ENCODE results near the gene LMTK3. TPM values are rescaled to one million over a fixed set of nuclear protein-coding genes. Genes with fewer than 3 reads are reported as not detected.

Gene LMTK3
- polyA plus RNA-seq, 1 of the 3 experiments (the other 2 are of a cell fraction), result 3.2 TPM

- Histone ChIP-seq H3K9me3 (no peaks in the 10 kb centered on the region), H3K27me3 (ENCODE audit: insufficient read depth) (no peaks in the 10 kb centered on the region), H3F3A (replicated peaks; ENCODE audit: insufficient read depth) (peaks cover 11% of the 10 kb centered on the region), H3K79me2 (ENCODE audit: insufficient read depth) (peaks cover 38% of the 10 kb centered on the region), H3K36me3 (replicated peaks in 1 of 2; ENCODE audit: control insufficient read depth in 1 of 2, insufficient read depth in 2 of 2, low read length in 1 of 2) (peaks cover 30% of the 10 kb centered on the region in 2 experiments), H3K4me2 (peak overlapping the region; percentile 68), H3K27ac (ENCODE audit: low read depth in 2 of 2, low read length in 1 of 2) (peak overlapping the region; percentile 95 to 97), H2AFZ (ENCODE audit: low read depth) (peak overlapping the region; percentile 78), H4K20me1 (ENCODE audit: insufficient read depth) (peaks cover 39% of the 10 kb centered on the region), H3K9me2 (no peaks in the 10 kb centered on the region), H3K4me3 (ENCODE audit: low read depth in 2 of 2, low read length in 1 of 2) (peak overlapping the region; percentile 77 to 86), H3K4me1 (ENCODE audit: control insufficient read depth in 1 of 2, insufficient read depth in 2 of 2, low read depth in 1 of 2, low read length in 1 of 2) (peaks cover 5 to 20% of the 10 kb centered on the region in 2 experiments; a peak in 3 of 4 replicates), H3K9ac (peak overlapping the region; percentile 97)
- POLR2A ChIA-PET, result no interaction called here
- DNase-seq, result peak; percentile 95
- TF ChIP-seq NRF1 (IDR thresholded peaks at IDR 0.05; ENCODE audit: low read depth, low read length), result peak; percentile 90
- TF ChIP-seq NFIC (IDR thresholded peaks at IDR 0.05; ENCODE audit: borderline replicate concordance), result no peak
- no peak for TF ChIP-seq YY1 (IDR thresholded peaks at IDR 0.05; ENCODE audit: low read depth)
- TF ChIP-seq TEAD4 (IDR thresholded peaks at IDR 0.05; ENCODE audit: borderline replicate concordance, insufficient read depth), result no peak
- TF ChIP-seq, protein P1, sequence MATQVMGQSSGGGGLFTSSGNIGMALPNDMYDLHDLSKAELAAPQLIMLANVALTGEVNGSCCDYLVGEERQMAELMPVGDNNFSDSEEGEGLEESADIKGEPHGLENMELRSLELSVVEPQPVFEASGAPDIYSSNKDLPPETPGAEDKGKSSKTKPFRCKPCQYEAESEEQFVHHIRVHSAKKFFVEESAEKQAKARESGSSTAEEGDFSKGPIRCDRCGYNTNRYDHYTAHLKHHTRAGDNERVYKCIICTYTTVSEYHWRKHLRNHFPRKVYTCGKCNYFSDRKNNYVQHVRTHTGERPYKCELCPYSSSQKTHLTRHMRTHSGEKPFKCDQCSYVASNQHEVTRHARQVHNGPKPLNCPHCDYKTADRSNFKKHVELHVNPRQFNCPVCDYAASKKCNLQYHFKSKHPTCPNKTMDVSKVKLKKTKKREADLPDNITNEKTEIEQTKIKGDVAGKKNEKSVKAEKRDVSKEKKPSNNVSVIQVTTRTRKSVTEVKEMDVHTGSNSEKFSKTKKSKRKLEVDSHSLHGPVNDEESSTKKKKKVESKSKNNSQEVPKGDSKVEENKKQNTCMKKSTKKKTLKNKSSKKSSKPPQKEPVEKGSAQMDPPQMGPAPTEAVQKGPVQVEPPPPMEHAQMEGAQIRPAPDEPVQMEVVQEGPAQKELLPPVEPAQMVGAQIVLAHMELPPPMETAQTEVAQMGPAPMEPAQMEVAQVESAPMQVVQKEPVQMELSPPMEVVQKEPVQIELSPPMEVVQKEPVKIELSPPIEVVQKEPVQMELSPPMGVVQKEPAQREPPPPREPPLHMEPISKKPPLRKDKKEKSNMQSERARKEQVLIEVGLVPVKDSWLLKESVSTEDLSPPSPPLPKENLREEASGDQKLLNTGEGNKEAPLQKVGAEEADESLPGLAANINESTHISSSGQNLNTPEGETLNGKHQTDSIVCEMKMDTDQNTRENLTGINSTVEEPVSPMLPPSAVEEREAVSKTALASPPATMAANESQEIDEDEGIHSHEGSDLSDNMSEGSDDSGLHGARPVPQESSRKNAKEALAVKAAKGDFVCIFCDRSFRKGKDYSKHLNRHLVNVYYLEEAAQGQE (IDR thresholded peaks at IDR 0.05; ENCODE audit: low read depth, low read length), result no peak
- TF ChIP-seq, protein P2, sequence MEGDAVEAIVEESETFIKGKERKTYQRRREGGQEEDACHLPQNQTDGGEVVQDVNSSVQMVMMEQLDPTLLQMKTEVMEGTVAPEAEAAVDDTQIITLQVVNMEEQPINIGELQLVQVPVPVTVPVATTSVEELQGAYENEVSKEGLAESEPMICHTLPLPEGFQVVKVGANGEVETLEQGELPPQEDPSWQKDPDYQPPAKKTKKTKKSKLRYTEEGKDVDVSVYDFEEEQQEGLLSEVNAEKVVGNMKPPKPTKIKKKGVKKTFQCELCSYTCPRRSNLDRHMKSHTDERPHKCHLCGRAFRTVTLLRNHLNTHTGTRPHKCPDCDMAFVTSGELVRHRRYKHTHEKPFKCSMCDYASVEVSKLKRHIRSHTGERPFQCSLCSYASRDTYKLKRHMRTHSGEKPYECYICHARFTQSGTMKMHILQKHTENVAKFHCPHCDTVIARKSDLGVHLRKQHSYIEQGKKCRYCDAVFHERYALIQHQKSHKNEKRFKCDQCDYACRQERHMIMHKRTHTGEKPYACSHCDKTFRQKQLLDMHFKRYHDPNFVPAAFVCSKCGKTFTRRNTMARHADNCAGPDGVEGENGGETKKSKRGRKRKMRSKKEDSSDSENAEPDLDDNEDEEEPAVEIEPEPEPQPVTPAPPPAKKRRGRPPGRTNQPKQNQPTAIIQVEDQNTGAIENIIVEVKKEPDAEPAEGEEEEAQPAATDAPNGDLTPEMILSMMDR (IDR thresholded peaks at IDR 0.05), result no peak
- peak; percentile 7; the same call in 1 of the 2 replicates for TF ChIP-seq SIN3A (IDR thresholded peaks at IDR 0.05; ENCODE audit: borderline replicate concordance, low read depth, low read length)
- TF ChIP-seq POLR2AphosphoS5 (IDR thresholded peaks at IDR 0.05; ENCODE audit: low read depth, low read length), result no peak; the same call in 1 of the 2 replicates
- TF ChIP-seq, protein P3, sequence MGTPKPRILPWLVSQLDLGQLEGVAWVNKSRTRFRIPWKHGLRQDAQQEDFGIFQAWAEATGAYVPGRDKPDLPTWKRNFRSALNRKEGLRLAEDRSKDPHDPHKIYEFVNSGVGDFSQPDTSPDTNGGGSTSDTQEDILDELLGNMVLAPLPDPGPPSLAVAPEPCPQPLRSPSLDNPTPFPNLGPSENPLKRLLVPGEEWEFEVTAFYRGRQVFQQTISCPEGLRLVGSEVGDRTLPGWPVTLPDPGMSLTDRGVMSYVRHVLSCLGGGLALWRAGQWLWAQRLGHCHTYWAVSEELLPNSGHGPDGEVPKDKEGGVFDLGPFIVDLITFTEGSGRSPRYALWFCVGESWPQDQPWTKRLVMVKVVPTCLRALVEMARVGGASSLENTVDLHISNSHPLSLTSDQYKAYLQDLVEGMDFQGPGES (IDR thresholded peaks at IDR 0.05; ENCODE audit: low read depth, low read length), result peak; percentile 90
- peak; percentile 94 for TF ChIP-seq MXI1 (IDR thresholded peaks at IDR 0.05; ENCODE audit: low read depth, low read length)
- TF ChIP-seq MAX (IDR thresholded peaks at IDR 0.05; ENCODE audit: low read depth), result 0 out of 2 replicates have a peak, but pooled peaks have one; percentile 5
- TF ChIP-seq, protein P4, sequence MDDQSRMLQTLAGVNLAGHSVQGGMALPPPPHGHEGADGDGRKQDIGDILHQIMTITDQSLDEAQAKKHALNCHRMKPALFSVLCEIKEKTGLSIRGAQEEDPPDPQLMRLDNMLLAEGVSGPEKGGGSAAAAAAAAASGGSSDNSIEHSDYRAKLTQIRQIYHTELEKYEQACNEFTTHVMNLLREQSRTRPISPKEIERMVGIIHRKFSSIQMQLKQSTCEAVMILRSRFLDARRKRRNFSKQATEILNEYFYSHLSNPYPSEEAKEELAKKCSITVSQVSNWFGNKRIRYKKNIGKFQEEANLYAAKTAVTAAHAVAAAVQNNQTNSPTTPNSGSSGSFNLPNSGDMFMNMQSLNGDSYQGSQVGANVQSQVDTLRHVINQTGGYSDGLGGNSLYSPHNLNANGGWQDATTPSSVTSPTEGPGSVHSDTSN (IDR thresholded peaks at IDR 0.05), result peak; percentile 100
- TF ChIP-seq FOXJ3 (CRISPR knock-in tag; IDR thresholded peaks at IDR 0.05), result no peak
- TF ChIP-seq EZH2phosphoT487 (IDR thresholded peaks at IDR 0.05; ENCODE audit: borderline replicate concordance, low read depth), result no peak
- TF ChIP-seq RAD21 (IDR thresholded peaks at IDR 0.05; ENCODE audit: low read length), result no peak
- TF ChIP-seq GABPA (IDR thresholded peaks at IDR 0.05; ENCODE audit: low read depth), result 0 out of 2 replicates have a peak, but pooled peaks have one; percentile 40
- TF ChIP-seq ELF1 (IDR thresholded peaks at IDR 0.05), result peak; percentile 20; the same call in 1 of the 2 replicates
- TF ChIP-seq ZBTB33 (IDR thresholded peaks at IDR 0.05; ENCODE audit: borderline replicate concordance, low read depth), result peak; percentile 71; the same call in 1 of the 2 replicates
- peak; percentile 96 for TF ChIP-seq CHD2 (IDR thresholded peaks at IDR 0.05; ENCODE audit: low read length, partially characterized antibody)
- CTCF ChIA-PET, result no interaction called here
- WGBS (ENCODE audit: low lambda C conversion rate), result 1% methylated on average over 25 of the region's 36 CpGs
Measured at GRCh38 chr19:48468772-48469288, 42.8 kb downstream of the LMTK3 start.

Data from SK-N-SH (cell line).